Thyroid gland (tissue), 4 donors: ENCODE results near the gene INTU.

ENCODE experiments used
- CTCF ChIP-seq, 6 experiments: fragments of 200-600 bp in 3 of 6; fragments of 450-650 bp in 3 of 6; sonication (generic) in 3 of 6; IDR thresholded peaks; one replicate each; pipeline ENCODE4 v1.5.1; 2016 to 2019; ENCODE audit warnings: antibody characterized with exemption in 6 of 6, mild to moderate bottlenecking in 2 of 6, inconsistent platforms in 1 of 6, moderate library complexity in 1 of 6
- POLR2A ChIP-seq, 2 donors: fragments of 450-650 bp; IDR thresholded peaks; one replicate each; pipeline ENCODE4 v1.6.1; 2017; ENCODE audit warnings: antibody characterized with exemption in 2 of 2, mild to moderate bottlenecking in 2 of 2, moderate library complexity in 1 of 2

- TF ChIP-seq CTCF (IDR thresholded peaks at IDR 0.05) = no peak
- no peak for TF ChIP-seq POLR2A (IDR thresholded peaks at IDR 0.05)
Observed at GRCh38 chr4:127709456-127709855, 76.7 kb downstream of the INTU start.
